T-helper 1 cell (primary cell): ENCODE data around the gene HORMAD2.
A peak's percentile ranks its signal among the peaks of the same experiment; 100 is the strongest.
"Not testable (repeated sequence)": the region's sequence is repeated elsewhere in the genome, so short reads cannot be mapped to it uniquely, and the experiment has no call there.

Experiments used
- DNase-seq, 5 donors: peaks; one replicate each; pipeline ENCODE4 v3.0.0-alpha.2; 2012 to 2020

The HORMAD2 gene

DNA sequence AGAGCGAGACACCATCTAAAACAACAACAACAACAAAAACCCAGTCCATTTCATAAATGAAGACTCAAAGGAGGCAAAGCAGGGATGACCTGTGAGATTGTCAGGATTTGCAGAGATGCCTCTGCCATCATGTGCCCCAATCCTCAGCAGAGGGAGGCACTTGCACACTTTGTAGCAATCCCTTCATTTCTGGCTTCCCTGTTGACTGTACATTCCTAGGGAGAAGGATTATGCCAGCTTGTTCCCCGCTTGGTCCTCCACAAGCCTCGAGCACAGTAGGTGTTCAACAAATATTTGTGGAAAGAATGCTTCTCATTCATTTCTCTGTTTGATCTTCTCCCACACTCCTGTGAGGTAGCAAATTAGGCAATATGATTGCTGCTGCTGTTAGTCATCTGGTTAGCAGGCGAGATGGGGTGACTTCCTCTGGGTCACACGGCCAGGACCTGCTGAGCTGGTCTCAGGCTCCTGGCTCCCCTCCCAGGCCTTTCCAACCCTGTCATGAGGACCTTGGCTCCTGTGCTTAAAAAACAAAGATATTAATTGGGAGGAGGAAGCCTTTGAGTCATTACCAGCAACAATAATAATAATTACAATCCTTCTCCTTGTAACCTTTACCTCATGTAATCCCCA is 132.2 kb downstream of the HORMAD2 start:
- DNase-seq, result peak in 1 of 5 donors; percentile 55

DNA sequence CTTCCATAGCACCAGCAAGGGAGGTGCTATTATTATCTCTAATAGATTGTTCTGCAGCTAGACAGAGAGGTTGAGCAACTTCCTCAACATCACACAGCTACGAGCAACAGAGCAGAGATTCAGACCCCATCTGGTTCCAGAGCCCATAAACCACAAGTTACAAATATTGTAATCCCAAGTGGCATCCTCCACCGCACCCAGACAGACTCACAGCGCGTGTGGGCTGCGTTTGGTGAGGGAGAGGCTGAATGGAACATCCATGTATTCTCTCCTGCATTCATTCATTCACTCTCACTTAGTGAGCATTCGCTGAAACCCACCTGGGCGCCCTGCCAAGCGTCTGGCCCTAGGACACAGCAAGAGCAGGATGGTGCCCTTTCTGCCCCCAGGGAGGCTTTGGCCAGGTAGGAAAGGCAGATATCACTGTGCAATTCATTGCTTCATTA is 132.8 kb downstream of the HORMAD2 start:
- no peak for DNase-seq

GRCh38 chr22:30214703-30215407 is 134.6 kb downstream of the HORMAD2 start:
- DNase-seq, result no peak

DNA sequence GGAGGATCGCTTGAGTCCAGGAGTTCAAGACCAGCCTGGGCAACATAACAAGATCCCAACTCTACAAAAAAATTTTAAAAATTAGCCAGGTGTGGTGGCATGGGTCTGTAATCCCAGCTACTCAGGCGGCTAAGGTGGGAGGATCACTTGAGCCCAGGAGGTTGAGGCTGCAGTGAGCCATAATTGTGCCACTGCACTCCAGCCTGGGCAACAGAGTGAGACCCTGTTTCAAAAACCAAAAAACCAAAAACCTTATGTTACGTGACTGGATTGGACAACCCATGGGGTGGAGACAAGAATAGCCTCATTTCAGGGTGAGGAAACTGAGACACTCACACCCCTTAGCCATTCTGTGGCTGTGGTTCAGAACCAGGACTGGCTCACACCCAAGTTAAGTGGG is 136.0 kb downstream of the HORMAD2 start:
- not testable (repeated sequence) for DNase-seq

GRCh38 chr22:30216710-30217109 is 136.4 kb downstream of the HORMAD2 start:
- no peak for DNase-seq

- DNase-seq, result no peak
Observed at GRCh38 chr22:30217698-30218560, 137.7 kb downstream of the HORMAD2 start.

- no peak for DNase-seq
Observed at GRCh38 chr22:30219049-30219654, 138.9 kb downstream of the HORMAD2 start.

- DNase-seq, result no peak
Observed at GRCh38 chr22:30219668-30220278, 139.5 kb downstream of the HORMAD2 start.

DNA sequence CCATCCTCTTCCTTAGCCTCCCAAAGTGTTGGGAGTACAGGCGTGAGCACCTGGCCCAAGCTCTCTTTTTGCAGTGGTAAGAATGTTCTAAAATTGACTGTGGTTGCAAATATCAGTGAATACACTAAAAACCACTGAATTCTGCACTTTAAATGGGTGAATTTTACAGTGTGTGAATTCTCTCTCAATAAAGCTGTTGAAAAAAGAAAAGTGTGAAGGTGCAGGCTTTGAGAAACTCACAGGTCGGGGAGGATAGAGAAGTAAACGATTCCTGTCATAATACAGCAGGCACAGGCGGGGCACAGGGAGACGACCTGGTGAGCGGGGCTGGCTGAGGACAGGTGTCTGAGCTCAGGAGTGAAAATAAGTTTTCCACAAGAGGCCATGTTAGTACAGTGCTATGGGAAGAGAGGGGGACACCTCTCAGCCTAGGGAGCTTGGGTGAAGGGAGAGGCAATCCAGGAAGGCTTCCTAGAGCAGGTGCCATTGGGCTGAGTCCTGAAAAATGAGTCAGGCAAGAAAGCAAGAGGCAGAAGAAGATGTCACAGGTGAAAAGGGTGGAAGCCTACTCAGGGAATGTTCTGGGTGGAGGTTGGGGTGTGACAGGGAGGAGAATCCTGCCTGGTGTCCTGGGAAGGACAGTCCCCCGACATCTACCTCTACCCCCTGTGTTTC is 140.2 kb downstream of the HORMAD2 start:
- DNase-seq, result no peak

DNA sequence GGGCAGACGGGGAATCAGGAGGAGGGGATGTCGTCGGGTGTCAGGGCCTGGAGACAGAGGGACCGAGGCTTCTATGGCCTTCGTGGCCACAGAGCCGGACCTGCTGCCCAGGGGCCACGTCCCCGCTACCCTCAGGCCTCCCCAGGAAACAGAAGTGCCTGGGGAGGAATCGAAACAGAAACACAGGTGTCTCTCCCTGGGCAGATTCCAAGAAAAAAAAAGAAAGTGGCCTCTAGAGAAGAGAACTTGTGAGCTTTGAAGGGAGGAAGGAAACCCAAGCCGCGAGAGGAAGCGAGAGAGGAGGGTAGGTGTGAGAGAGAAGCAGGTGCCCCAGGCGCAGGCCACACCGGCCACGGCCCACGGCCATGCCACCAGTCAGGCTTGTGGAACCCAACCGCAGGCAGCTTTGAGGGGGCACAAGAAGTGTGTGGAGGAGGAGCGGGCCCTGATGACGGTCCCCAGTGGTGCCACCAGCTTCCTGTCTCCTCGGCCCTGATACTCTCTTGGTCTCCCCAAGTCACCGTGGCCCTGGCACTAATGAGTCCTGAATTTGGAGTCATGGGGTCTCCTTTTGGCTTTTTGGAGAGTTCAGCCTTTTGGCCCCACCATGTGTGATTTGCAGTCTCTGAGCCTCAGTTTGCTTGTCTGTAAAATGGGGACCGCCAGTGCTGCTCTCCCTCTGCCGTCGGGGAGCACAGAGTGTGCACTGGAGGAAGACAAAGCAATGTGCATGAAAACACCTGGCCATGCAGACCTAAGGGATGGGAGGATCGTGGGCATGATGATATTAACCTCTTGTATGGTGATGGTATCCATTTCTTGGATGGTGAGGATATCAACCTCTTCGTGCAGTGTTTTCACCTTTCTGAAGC is 141.1 kb downstream of the HORMAD2 start:
- DNase-seq, result peak; percentile 22 to 84 (median 33)

GRCh38 chr22:30222321-30222720 is 142.1 kb downstream of the HORMAD2 start:
- no peak for DNase-seq

- no peak for DNase-seq
Observed at GRCh38 chr22:30223303-30223702, 143.0 kb downstream of the HORMAD2 start.

DNA sequence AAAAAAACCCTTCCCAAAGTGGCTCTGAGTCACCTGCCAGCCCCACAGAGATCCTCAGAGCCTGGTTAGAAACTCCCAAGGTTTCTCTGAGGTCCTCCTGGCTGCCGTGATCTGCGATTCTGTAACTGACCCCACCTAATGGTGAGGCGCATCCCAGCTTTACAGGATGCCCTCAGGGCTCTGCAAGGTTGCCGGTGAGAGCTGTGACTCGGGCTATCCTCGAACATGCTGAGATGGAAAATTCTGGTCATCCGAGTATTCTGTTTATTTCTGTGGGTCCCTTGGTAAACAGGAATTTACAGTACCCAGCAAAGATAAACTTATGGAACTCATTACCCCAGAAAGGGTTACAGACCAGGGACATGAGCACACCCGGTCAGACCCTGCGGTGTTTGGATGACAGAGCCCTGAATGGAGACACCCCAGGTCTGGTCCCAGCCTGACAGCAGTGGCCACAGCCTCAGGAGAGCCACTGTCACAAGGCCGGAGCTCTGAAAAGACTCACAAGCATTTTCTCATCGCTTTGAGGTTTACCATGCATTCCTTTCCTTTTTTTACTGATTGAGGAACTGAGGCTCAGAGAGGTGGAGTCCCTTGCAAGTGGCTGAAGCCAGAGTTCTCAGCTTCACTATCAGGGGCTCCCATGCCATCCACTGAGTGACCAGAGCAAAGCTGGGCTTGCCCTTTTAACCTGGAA is 144.0 kb downstream of the HORMAD2 start:
- no peak for DNase-seq

- no peak for DNase-seq
Observed at GRCh38 chr22:30225220-30225927, 145.1 kb downstream of the HORMAD2 start.

DNA sequence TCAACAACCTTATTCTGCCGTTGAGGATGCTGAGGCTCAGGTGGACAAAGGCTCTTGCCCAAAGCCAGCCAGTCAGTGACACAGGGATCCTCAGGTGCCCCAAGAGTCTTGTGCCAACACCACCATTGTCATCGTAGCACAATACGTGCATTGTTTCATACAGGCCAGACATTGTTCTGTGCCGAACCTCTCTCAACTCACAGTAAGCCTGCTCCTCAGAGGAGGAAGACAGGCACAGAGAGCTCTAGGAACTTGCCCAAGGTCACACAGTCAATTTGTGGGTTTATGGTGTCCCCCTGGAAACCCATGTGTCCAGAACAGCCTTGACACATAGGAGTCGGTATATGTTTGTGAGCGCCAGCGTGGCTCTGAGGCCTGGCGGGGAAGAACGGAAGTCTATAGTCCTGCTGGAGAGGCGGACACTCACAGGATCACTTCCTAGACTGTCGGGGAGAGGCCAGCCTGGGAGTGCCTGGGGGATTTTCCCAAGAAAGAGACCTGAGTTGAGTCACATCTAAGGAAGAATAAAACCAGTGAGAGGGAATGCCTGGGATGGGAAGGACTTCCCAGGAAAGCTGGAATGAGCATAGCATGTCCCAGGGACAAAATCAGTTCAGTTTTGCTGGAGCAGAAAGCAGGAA is 146.0 kb downstream of the HORMAD2 start:
- DNase-seq, result no peak
